Upper lobe of right lung (tissue), 1 donor: Measurements from ENCODE around the gene E2F2. TPM values are rescaled to one million over a fixed set of nuclear protein-coding genes. Genes with fewer than 3 reads are reported as not detected.

Source experiments
- ATAC-seq: fragments of 200-7000 bp; cut with Tn5 transposase; one replicate; pipeline ENCODE4 v1.9.1; 2020; ENCODE audit warnings: mild to moderate bottlenecking, moderate library complexity
- DNase-seq: peaks from one replicate; pipeline ENCODE4 v3.0.0-alpha.2; 2020
- H3K27ac ChIP-seq: fragments of 200-600 bp; one replicate; pipeline ENCODE4 v1.8.0; 2022
- H3K27me3 ChIP-seq: fragments of 200-600 bp; one replicate; pipeline ENCODE4 v1.8.0; 2022; ENCODE audit warnings: mild to moderate bottlenecking
- H3K36me3 ChIP-seq: fragments of 200-600 bp; one replicate; pipeline ENCODE4 v1.8.0; 2022
- H3K4me1 ChIP-seq: fragments of 200-600 bp; one replicate; pipeline ENCODE4 v1.8.0; 2022
- H3K4me3 ChIP-seq: fragments of 200-600 bp; one replicate; pipeline ENCODE4 v1.8.0; 2022; ENCODE audit warnings: mild to moderate bottlenecking
- H3K9me3 ChIP-seq: fragments of 200-600 bp; one replicate; pipeline ENCODE4 v1.8.0; 2022
- intact Hi-C: fragments of 100-400 bp; cut with DNase I; formaldehyde crosslinking; loops from one replicate; pipeline ENCODE4 v1.11.0; 2022
- total RNA-seq: library from RNA; stranded (reverse); fragmentation: NEBNext Ultra II Directional; extraction: Animal tissue kit (Norgen Biotek cat#: 25700); gene quantifications from one replicate; pipeline ENCODE4 v1.2.1, GENCODE V29; 2021
- TF ChIP-seq, protein P1 (sequence below): fragments of 200-600 bp; IDR thresholded peaks from one replicate; pipeline ENCODE4 v1.8.0; 2022; ENCODE audit warnings: antibody characterized with exemption
- donor health status: DM: no; HTN: yes; CAD: no; lungs with severe emphysema.

E2F2 gene
- total RNA-seq, 1 donor from 2014 or later, result 0.32 TPM

DNA sequence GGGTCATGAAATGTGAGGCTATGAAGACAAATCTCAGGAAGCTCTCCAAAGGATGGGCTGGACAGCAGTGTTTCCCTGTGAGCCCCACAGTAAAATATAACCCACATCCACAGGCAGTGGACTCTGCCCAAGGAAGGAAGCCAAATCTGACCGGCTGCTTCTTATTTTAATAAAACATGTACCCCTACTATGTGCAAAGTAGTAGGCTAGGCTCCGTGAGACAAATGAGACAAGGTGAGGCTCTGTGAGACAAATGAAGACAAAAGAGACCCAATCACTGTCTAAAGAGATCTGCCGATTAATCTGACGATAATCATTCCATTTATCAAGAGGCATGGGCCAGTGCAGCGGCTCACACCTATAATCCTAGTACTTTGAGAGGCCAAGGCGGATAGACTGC, 49.1 kb downstream of the E2F2 start:
- no peak overlapping the region for H3K27ac ChIP-seq
- no peaks in the 10 kb centered on the region for H3K36me3 ChIP-seq
- no peak for DNase-seq
- intact Hi-C loops, result no loop called here
- no peak for ATAC-seq
- no peak overlapping the region for H3K4me3 ChIP-seq
- TF ChIP-seq, protein P1, sequence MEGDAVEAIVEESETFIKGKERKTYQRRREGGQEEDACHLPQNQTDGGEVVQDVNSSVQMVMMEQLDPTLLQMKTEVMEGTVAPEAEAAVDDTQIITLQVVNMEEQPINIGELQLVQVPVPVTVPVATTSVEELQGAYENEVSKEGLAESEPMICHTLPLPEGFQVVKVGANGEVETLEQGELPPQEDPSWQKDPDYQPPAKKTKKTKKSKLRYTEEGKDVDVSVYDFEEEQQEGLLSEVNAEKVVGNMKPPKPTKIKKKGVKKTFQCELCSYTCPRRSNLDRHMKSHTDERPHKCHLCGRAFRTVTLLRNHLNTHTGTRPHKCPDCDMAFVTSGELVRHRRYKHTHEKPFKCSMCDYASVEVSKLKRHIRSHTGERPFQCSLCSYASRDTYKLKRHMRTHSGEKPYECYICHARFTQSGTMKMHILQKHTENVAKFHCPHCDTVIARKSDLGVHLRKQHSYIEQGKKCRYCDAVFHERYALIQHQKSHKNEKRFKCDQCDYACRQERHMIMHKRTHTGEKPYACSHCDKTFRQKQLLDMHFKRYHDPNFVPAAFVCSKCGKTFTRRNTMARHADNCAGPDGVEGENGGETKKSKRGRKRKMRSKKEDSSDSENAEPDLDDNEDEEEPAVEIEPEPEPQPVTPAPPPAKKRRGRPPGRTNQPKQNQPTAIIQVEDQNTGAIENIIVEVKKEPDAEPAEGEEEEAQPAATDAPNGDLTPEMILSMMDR, result no peak
- no peaks in the 10 kb centered on the region for H3K9me3 ChIP-seq
- peaks cover 22% of the 10 kb centered on the region for H3K4me1 ChIP-seq
- H3K27me3 ChIP-seq, result no peaks in the 10 kb centered on the region

DNA sequence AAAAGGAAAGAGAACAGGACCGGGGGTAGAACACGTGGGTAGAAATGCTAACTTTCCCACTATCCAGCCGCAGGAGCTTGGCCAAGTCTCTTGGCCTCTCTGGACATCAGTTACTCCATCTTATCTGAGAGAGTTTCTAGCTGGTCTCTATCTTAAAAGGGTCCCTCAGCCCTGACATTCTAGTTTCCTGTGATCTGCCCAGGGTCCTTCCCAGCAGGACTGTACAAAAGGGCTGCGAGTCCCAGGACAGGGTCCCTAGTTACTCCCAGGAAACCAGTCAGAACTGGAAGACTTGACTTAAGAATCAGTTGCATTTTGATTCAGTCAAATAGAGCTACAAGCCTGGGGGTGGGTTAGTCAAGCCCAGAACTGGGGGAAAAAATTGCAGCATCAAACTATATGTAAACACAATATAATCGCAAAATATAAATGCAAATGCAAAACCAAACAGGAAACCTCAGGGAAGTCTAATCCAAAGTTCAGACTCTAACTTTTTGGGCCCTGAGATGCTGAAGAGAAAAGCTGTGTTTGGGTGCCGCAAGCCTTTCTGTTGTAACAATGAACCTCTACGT, 49.9 kb downstream of the E2F2 start:
- Histone ChIP-seq H3K27ac (no peak overlapping the region), H3K36me3 (no peaks in the 10 kb centered on the region), H3K4me1 (peaks cover 22% of the 10 kb centered on the region), H3K9me3 (no peaks in the 10 kb centered on the region), H3K4me3 (no peak overlapping the region), H3K27me3 (no peaks in the 10 kb centered on the region)
- intact Hi-C loops, result no loop called here
- DNase-seq (no peak), ATAC-seq (no peak)
- TF ChIP-seq, protein P1, result no peak

DNA sequence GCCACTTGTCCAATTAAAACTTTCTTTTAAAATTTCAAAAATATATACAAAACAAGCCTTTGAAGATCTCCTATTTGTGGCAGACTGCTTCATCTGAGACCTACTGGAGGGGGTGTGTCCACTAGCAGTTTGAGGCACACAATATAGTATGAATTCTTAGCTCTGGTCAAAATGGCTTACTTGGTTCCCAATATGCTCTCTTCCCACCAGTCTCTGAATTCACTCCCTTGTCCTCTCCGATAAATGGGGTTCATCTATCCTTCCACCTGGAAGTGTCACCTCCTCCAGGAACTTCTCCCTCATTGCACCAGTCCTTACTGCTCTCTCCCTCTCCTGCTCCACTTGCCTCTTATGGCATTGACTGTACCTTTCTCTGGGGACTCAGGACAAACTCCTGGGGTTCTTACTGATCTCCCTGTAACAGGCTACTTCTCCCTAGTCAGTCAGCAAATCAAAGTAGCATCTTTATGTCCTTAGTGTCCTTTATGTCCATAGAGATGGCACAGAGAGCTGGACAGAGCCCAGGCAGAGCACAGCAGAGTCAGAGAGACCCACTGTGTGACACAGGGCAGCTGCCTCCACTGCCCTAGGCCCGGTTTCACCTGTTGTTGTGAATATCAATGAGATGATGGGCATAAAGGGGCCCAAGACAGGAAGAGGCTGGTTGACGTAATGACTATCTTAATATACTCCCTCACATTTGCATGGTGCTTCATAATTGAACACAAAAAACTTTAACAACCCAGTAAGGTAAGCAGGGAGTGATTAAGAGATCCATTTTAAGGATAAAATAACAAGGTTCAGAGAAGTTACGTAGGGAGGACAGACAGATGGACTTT, 50.6 kb downstream of the E2F2 start:
- Histone ChIP-seq H3K27ac (no peak overlapping the region), H3K4me1 (peaks cover 22% of the 10 kb centered on the region)
- intact Hi-C loops, result no loop called here

DNA sequence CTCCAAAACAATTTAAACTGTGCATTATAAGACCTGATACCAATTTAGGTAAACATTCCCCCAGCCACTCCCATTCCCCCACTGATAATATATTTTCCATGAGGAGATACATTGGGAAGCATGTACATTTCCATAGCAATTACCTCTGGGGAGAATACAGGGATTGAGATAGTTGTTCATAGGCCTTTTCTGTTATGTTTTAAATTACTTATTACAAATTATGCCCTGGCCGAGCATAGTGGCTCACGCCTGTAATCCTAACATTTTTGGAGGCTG, 51.4 kb downstream of the E2F2 start:
- intact Hi-C loops, result no loop called here
- Histone ChIP-seq H3K27me3 (no peaks in the 10 kb centered on the region), H3K27ac (peak overlapping the region; percentile 51), H3K36me3 (no peaks in the 10 kb centered on the region), H3K4me1 (peaks cover 26% of the 10 kb centered on the region), H3K4me3 (no peak overlapping the region), H3K9me3 (no peaks in the 10 kb centered on the region)
- TF ChIP-seq, protein P1, result no peak
- ATAC-seq (no peak), DNase-seq (no peak)

More for the DNA sequence above, 50.6 kb downstream of the E2F2 start:
- H3K9me3 ChIP-seq, result no peaks in the 10 kb centered on the region
- ATAC-seq (no peak), DNase-seq (no peak)
- no peaks in the 10 kb centered on the region for H3K36me3 ChIP-seq
- H3K27me3 ChIP-seq, result no peaks in the 10 kb centered on the region
- H3K4me3 ChIP-seq, result no peak overlapping the region
- TF ChIP-seq, protein P1, result no peak

DNA sequence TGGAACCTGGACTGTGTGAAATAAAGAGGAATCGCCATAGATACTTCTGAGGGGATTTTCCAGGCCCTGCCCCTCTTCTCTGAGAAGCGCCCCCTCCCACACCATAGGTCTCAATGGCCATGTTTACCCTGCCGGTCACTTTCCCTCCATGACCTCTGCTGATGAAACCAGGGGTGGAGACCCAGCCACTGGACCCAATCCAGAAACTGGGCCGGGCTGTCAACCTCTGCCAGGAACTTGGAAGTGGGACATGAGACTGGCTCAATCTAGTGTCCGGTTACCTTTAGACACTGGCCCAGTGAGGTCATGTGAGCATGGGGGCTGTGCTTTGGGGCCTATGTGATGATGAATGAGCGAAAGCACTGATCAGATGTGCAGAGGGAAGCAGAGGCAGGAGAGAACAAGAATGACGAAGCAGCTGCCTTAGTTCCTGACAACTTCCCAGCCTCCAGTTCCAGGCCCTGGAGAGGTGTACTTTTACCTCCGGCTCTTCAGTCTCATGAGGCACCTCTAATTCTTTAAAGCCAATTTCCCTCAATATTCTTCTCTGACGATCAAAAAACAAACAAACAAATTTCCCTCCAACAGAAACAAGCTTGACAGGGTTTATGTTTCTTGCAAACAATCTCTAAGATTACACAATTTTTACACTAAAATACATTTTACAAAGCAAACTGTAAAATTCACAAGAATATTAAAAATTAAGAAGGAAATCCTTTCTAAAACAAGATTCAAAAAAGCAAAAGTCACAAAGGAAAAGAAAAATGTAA, 52.0 kb downstream of the E2F2 start:
- peak overlapping the region; percentile 51 for H3K27ac ChIP-seq
- intact Hi-C loops, result no loop called here
- H3K4me1 ChIP-seq, result peaks cover 26% of the 10 kb centered on the region
- TF ChIP-seq, protein P1, result no peak
- ATAC-seq (peak; percentile 81), DNase-seq (peak; percentile 87)
- no peaks in the 10 kb centered on the region for H3K27me3 ChIP-seq
- no peak overlapping the region for H3K4me3 ChIP-seq
- no peaks in the 10 kb centered on the region for H3K9me3 ChIP-seq
- H3K36me3 ChIP-seq, result no peaks in the 10 kb centered on the region
